ENCODE measurements around the gene TWIST2. TPM values are rescaled to one million over a fixed set of nuclear protein-coding genes. Genes with fewer than 3 reads are reported as not detected.

The TWIST2 gene
- total RNA-seq, 1 donor from 2014 or later: not detected

DNA sequence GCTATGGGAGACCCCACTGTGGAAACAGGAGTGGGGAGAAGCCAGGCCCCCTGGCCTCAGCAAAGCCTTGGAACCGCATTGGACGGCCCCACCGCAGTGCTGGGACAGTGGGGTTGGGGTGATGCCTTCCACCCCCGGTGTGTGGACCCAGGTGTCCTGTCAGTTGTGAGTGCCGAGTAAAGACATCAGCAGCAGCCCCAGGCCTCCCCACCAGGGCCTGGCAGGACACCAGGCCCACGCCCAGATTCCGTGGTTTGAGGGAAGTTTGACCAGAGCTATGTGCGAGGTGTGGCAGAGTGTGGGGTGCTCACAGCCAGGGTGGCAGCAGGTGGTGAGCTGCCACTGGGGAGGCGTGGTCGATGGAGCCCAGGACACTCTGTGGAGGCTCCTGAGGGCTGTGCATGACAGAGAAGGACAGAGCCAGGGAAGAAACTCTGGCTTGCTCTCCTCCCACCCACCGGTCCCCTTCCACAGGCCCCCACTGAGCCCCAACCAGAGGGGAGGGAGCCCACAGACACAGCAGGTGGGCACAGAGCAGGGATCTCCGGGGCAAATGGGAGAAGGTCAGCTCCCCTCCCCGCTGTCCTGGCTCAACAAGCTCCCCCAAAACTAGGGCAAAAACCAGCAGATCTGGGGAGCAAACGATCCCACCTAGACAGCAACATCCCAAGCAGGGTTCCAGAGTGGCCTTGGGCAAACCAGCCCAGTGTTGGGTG lies 69.1 kb downstream of the TWIST2 start:
- intact Hi-C loops (cut with micrococcal nuclease): no loop called here

DNA sequence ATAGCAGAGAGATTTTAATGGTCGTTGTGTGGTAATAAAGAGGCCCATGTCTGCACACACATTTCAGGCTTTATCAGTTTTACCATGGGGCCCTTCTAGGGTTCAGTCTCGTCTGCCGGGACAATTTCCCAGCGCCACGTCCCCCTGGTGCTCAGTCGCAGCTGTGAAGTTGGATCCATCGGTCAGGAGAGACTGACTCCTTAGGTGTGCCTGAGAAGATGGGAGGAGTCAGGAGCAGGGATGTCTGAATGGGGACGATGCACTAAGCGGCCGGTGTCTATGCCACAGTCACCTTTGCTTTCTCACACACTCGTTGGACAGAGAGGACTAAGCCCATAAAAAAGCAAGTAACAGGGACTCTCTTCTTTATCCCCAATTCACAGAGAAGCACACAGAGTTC lies 71.4 kb downstream of the TWIST2 start:
- intact Hi-C loops (cut with micrococcal nuclease): no loop called here

DNA sequence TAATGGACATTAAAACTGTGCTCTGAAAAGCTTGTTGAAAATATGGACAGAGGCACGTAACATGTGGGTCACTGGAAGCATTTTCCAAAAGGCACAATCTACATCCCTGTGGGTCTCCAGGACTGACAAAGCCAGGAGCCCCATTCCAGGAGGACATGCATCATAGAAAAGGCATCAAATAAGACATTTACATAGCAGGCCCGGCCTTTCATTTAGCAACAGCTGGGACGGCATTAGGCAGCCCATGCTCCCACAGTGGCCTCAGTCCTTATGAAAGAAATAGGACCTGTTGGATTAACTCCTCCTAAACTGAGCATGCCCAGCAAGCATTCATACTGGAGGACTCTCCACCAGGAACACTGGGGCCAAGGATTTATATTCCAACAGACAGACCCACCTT lies 72.2 kb downstream of the TWIST2 start:
- intact Hi-C loops (cut with micrococcal nuclease): no loop called here

DNA sequence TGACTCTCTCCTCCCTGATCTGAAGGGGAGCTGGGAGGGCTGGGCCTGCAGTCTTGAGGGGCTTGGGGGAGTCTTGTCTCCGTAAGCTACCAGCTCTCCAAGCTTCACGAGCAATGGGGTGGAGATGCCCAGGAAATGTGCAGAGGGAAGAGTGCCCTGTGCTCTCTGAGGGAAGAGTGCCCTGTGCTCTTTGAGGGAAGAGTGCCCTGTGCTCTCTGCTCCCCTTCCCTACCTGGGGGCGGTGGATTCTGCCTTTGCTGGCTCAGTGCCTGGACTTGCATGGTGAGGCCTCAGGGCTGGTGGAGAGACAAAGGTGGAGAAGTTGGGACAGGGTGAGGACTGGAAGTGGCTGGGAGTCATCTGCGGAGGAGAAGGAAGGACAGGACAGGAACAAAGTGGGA lies 72.7 kb downstream of the TWIST2 start:
- intact Hi-C loops (cut with micrococcal nuclease): no loop called here

DNA sequence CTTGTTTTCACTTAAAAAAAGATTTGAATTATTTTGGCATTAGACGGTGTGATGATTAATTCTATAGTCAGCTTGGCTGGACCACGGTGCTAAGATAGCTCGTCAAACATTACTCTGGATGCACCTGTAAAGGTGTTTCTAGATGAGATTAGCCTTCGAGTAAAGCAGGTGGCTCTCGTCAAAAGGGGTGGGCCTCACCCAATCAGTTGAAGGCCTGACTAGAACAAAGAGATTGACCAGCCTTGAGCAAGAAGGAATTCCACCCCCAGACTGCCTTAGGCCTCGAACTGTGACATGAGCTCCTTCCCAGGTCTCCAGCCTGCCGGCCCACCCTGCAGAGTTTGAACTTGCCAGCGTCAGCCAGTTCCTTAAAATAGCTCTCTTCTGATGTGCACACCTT lies 73.4 kb downstream of the TWIST2 start:
- intact Hi-C loops (cut with micrococcal nuclease): no loop called here

DNA sequence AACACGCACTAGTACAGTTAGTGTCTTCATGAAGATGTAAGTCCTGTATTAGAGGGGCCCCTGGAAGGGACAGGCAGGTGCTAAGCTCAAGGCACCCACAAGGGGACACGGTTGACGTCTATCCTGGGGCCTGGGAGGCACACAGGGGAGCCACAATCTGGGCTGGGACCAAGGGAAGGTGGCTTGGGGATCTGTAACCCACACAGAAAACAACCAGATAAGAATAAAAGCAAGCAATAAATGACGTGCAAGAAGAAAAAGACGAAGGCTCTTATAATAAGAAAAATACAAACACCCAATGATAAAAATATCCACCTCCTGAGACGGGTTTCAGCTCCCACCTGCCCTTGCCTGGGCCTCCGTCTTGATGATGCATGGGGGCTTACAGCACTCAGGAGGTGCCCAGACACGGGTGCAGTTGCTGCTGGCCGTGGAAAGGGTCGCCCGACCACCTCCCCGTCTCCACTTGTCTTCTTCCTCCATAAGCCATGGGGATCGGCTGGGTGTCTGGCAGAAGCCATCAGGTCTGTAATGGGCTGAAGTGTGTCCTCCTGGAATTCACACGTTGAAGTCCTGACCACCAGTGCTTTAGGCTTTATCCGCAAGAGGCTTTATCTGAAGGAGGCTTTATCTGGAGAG lies 73.9 kb downstream of the TWIST2 start:
- intact Hi-C loops (cut with micrococcal nuclease): no loop called here

DNA sequence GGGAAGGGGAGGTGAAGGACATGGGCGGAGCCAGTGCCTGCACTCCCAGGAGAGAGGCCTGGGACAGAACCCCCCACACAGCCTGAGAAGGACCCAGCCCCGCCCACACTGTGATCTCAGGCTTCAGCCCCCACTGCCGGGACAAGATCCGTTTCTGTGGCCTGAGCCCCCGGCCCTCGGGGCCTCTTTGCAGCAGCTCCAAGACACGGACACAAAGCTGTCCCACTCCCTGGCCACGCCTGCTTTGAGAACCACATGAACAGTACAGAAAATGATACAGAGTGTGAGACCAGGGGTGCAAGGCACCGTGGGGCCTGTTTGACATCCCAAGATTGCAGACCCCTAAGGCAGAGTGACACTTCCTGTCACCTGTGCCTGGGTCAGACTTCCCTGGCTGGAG lies 74.5 kb downstream of the TWIST2 start:
- intact Hi-C loops (cut with micrococcal nuclease): no loop called here

DNA sequence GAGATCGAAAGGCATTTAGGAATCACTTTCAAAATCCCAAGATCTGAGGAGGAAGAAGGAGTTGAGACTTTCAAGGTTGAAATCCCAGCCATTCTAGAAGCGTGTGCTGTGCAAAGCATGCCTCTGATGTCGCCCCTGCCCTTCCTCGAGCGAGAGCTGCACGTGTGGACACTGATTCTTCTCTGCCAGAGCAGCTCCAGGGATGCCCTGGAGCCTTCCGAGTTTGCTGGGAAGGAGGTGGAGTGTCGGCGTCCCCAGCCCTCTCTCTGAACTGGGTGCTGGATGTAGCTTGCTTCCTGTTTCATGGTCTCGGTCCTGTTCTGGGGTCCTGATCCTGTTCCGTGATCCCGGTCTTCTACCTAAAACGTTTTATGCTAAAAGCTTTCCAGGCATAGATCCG lies 76.1 kb downstream of the TWIST2 start:
- intact Hi-C loops (cut with micrococcal nuclease): no loop called here

DNA sequence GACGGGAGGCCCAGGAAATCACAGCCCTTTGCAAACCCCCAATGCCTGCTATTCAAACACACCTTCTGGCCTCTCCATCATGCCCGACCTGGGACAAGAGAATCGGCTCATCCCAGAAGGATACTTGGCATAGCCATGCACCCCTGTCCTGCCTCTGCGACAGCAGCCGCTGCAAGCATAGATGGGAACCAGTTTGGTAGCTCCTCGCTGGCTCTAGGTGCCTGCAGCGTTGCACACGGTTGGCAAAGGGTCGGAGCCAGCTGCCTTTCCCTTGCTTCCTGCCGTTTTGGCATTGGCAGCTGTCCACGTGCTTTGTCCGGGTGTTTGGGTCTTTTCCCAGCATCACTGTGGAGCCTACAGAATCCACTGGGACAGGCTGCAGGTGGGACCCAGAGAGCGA lies 76.9 kb downstream of the TWIST2 start:
- intact Hi-C loops (cut with micrococcal nuclease): no loop called here

DNA sequence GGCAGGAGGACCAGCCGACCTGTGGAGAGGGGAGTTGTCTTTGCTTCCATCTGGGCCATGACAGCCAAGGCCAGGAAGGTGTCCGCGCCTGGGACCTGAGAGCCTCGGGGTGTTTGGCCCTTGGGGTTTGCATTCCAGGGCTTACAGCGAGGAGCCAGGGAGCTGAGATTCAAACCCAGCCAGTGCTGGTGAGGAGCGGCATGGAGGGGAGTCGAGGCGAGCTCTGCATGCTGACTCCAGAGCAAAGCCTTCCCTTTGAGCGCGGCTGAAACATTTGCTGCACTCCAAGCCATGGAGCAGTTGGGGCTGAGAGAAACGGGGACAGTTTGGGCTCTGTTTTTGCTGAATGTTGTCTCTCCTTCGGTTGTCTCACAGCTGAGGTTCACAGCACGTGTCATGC lies 77.4 kb downstream of the TWIST2 start:
- intact Hi-C loops (cut with micrococcal nuclease): no loop called here

DNA sequence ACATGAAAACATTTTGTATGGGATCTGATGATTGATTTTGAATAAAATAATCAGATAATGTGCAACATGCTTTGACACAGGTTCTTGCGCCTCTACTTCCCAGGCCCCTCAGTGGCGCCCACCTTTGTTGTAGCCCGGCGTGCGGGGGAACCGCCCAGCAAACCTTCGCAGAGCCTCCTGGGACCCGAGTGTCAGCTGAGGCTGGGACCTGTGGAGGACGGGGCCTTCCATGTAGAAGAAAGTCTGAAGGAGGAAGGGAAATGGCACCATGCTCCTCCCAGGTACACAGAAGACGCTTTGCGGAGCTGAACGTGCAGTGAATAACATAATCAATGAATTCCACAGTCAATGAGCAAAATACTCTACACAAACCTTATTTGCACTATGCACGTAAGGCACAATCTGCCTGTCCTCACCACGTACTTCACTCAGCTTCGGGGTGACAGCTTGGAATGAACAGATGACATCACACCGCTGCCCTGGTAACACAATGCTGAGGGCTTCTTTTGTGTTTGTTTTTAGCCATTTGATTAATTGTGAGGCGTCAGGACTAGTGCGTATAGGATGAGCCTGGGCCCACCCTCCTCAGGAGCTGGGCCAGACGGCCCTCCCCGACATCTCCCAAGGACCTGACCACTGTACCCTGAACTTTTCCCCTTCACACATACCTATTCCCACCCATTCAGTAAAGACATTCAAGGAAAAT lies 78.1 kb downstream of the TWIST2 start:
- intact Hi-C loops (cut with micrococcal nuclease): no loop called here

DNA sequence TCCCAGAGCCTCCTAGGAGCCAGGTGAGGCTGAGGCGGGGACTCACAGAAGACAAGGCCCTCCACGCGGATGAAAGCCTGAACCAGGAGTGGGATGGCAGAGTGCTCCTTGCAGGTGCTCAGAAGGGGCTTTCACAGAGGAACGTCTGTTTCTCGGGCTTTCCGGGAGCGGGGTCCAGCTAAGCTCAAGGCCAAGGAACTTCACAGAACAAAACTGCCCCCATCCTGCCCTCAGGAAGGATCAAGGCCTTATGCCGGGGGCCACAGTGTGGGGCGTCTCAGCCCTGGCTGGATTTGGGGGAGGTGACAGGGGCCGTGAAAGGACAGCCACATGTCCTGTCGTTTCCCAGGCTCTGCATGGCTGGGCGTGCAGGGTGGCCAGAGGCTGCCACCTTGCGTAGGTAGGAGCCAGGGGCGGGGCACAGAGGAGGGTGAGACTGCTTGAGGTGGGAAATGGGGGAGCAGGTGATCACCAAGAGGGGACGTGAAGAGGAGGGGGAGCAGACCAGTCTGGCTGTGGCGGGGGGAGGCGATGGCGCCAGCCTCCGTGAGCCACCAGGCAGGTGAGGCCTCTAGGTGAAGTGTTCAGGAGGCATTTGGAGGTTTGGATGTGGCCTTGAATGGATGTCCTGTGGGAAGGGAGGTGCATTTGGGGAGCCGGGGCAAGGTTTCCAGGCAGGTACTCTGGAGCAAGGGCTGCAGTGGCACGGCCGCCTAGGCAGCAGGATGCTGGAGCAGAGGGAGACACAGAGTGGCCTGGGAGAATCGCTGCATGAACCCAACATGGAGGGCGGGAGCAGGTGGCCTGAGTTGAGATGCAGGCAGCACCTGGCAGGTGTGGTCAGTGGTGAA lies 79.1 kb downstream of the TWIST2 start:
- intact Hi-C loops (cut with micrococcal nuclease): no loop called here

DNA sequence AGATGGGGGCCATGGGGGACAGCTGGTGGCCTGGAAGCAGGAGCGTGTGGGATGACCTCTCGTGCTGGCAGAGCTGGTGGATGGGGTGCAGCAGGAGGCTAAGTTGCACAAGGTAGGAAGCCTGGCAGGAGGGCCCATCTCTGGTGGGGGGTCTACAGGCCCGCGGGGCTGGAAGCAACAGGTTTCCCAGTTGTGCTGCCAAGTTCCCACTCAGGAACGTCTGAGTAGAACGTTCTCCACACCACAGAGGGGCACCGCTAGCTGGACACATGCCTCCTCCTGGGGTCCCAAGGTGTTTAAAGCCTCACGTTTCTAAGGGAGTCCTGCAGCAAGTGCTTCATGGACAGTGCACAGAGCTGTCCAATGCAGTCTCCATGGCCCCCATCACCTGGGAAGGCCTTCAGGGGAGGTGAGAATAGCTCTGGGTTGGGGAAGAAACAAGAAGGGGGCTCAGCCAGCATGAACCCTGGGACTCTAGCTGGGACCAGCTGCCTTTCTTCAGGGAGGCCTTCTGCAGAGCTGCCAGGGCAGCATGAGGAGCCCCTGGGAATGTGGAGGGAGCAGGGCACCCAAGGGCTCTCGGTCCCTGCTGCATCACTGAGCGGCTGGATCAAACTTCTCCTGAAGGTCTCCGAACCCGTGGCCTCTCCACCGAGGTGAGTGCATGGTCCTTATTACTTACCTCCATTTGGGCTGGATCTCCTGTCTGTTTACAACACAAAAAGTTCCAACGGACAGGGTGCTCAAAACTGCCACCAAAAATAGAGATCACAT lies 80.0 kb downstream of the TWIST2 start:
- intact Hi-C loops (cut with micrococcal nuclease): no loop called here

DNA sequence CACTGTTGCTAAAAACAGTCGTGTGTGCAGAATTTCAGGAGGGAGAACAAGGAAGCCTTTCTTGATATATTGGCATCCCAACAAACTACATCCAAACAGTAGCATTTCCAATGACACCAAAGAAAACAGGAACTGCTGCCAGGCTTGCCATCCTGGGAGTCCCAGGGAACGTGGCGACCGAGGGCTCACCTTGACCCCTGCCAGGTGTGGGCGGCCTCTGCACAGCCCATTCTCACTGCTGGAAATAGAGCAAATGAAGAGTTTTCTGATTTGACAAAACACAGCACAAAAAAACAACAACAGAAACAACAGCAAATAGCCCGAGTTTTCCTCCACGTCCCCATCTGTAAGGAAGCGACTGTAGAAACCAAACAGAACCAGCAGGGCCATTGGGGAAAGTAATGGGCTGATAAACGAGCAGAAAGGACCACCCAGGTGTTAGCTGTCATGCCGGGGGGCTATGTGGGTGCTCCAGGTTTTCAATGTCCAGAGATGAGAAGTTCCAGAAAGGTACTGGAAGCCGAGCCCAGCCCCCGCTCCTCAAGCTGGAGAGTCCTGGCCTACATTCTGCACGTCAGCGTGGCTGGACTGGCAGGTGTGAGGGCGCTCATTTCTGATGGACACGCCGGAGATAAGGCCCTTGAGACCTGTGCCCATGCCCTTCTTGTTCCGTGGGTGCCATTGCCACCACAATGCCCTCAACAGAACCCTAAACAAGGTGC lies 80.8 kb downstream of the TWIST2 start:
- intact Hi-C loops (cut with micrococcal nuclease): no loop called here

DNA sequence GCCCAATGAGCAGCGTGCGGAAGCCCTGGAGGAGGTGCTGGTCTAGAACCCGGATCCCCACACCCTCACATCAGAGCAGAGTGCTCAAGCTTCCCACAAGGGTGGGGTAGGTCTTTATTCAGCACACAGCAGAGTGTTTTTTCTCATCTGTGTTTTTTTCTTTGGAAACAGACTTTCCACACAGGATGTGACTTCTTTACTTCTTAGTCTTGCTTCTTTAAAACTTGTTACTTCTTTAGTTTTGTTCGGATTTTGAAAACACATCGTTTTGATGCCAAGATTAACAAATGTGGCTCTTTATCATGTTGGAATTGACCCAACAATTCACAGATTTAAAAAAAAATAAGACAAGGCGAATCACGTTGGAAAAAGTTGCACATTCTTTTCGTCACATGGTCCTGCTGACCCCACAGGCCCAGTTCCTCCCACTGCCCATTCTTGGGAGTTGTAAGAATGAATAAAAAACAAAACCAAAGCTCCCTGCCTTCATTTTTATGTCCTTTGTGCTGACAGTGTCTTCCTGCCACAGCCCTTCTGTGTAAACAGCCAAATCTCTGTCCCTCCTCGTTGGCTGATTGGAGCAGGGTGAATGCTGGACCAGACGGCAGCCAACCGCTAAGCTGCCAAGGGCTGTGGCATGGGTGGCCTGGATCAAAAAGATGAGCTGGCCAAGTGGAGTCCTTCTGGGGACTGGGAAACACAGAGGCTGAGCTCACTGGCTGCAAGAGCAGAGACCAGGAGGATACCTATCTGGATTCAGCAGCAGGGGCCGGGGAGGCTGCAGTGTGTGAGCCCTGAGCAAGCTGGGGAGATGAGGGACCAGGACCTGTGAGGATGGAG lies 81.6 kb downstream of the TWIST2 start:
- intact Hi-C loops (cut with micrococcal nuclease): no loop called here

DNA sequence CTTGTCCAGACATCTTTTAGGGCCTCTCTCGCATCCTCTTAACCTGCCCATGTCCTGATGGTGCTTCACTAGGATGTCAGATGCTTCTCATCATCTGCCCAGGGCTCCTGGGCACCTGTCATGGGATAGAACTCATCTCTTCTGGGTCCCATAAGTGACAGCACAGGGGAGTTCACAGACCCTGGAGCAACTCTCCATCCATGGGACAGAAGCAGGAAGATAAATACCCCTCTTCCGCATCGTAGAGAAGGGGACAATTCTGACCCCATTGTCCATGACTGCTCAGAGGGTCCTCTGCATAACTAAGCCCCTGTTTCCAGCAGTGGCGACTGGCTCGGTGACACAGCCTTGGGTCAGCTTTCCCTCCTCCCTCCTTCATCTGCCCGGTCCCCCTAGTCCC lies 82.3 kb downstream of the TWIST2 start:
- intact Hi-C loops (cut with micrococcal nuclease): no loop called here

DNA sequence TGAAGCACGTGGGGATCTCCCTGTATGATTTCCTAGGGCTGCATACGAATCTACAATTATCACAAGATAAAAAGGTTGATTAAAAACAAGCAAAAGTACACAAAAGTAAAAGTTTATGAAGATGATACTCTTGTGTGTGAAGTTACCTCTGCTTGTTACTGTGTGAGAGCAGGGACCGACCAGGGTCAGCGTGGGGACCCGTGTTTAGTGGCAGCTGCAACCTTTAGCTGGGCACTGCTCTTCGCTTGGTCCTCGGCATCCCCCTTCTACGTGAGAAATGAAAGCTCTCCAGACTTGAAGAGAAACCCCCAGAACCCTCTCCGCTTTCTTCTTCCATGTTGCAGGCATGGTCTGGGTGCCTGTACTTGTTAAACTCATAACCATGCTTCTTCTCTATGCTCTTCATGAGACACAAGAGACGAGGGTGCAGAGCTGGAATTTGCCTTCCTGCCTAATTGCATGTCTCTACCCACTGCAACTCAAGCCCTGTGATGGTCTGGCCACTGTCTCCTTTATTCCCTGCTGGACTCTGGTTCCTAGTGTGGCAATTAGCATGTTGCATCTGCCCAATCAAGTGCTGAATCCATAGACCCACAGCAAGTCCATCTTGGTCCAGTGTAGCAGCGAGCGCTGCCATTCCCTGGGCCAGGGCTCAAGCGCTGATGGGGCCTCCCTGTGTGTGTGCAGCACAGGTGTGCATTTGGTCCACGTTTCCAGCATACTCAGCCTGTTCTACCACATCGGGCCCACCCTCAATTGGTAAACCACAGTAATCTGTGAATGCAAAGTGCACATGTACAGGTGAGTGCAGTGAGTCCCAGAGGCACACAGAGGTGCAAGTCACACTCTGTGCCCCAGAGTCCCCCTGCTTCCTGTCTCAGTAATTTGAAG lies 88.5 kb downstream of the TWIST2 start:
- intact Hi-C loops (cut with micrococcal nuclease): no loop called here

DNA sequence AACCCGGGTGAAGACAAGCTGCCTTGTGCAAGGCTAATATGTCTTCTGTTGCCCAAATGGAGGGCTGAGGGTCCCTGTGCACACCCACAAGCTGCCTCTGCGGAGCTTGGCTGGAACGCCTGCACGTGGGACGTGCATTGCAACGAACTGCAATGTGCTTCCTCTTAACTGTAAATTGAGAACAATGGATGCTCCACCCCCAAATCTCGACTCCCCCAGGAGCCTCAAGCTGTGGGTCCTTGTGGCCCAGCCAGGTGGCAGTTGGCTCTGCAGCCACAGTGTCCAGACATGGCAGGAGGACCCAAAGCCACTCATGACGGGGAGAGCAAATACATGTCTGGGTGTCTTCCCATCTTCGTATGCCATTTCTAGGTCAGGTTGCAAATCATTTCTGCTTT lies 90.1 kb downstream of the TWIST2 start:
- intact Hi-C loops (cut with micrococcal nuclease): no loop called here
